ENCODE results near the gene HES6.

GRCh38 chr2:238279324-238279682 lies 39.5 kb upstream of the HES6 start:
- TF ChIP-seq EZH2 (optimal IDR thresholded peaks at IDR 0.05; ENCODE audit: low read depth, low read length): no peak
- TF ChIP-seq CTCF (IDR thresholded peaks at IDR 0.05; ENCODE audit: low read length): no peak
- no peak for TF ChIP-seq EZH2phosphoT487 (IDR thresholded peaks at IDR 0.05; ENCODE audit: low read length)

Data from MM.1S (cell line).